ENCODE data around the gene DNAL1. TPM values are rescaled to one million over a fixed set of nuclear protein-coding genes. Genes with fewer than 3 reads are reported as not detected.

The DNAL1 gene
- polyA plus RNA-seq, 2 of the 4 experiments (the other 2 are of a cell fraction) = 8.3 to 16.3 TPM

DNA sequence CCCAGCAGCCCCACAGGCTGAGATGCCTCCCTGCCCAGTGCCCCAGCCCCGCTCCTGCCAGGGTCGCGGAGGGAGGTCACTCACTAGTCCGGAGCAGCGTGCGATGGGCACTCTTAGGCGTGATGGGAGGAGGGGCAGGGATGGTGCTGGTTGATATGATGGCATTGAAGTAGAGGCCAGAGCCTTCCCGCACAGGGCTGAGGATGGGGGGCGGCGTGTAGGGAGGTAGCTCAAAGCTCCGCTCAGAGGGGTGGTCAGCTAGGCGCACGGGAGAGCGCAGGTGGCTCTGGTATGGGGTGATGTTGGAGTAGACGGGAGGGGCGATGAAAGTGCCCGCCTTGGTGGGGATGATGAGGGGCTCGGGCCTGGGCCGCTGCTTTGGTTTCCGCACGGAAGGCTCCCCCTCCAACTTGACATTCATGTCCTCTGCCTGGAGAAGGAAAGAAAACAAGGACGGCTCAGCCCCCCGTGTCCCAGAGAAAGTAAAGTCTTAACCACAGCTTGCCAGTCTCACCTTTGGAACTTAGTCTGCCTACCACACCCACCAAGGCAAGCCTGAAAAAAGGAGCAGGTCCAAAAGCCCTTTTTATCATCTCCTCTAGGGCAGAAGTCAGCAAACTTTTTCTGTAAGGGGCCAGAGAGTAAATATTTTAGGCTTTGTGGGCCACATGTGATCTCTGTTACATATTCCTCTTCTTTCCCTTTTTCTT is 84.9 kb downstream of the DNAL1 start:
- FAIRE-seq (no peak), ATAC-seq (peak in 1 of 2 experiments; percentile 3; a peak in 3 of 6 replicates), DNase-seq (ENCODE audit: low read depth in 1 of 2, low spot score in 1 of 2) (no peak)
- ChIA-PET POLR2A (interaction anchor here (0.7 to 1.3 kb wide), 2 partner anchors 30 to 122 kb away, joined by 3 to 4 read pairs; partner anchors contain the start of gene PTGR2), CTCF (interaction anchor here (0.6 to 16.0 kb wide), 33 partner anchors 9 to 305 kb away, joined by 3 to 210 read pairs (median 4); partner anchors contain the start of genes PNMA1 and PTGR2)
- peaks cover 41% of the 10 kb centered on the region for H3K4me1 ChIP-seq
- H3K4me2 ChIP-seq = no peak overlapping the region
- TF ChIP-seq, protein P1, sequence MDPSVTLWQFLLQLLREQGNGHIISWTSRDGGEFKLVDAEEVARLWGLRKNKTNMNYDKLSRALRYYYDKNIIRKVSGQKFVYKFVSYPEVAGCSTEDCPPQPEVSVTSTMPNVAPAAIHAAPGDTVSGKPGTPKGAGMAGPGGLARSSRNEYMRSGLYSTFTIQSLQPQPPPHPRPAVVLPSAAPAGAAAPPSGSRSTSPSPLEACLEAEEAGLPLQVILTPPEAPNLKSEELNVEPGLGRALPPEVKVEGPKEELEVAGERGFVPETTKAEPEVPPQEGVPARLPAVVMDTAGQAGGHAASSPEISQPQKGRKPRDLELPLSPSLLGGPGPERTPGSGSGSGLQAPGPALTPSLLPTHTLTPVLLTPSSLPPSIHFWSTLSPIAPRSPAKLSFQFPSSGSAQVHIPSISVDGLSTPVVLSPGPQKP (IDR thresholded peaks at IDR 0.05; ENCODE audit: low read depth, low read length) = no peak
- TF ChIP-seq, protein P2, sequence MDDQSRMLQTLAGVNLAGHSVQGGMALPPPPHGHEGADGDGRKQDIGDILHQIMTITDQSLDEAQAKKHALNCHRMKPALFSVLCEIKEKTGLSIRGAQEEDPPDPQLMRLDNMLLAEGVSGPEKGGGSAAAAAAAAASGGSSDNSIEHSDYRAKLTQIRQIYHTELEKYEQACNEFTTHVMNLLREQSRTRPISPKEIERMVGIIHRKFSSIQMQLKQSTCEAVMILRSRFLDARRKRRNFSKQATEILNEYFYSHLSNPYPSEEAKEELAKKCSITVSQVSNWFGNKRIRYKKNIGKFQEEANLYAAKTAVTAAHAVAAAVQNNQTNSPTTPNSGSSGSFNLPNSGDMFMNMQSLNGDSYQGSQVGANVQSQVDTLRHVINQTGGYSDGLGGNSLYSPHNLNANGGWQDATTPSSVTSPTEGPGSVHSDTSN (IDR thresholded peaks at IDR 0.05) = no peak
- TF ChIP-seq SMC3 (IDR thresholded peaks at IDR 0.05) (no peak), HOXB5 (CRISPR knock-in tag; IDR thresholded peaks at IDR 0.05) (no peak), PHF8 (IDR thresholded peaks at IDR 0.05; ENCODE audit: borderline replicate concordance, low read depth) (no peak)
- TF ChIP-seq, protein P3, sequence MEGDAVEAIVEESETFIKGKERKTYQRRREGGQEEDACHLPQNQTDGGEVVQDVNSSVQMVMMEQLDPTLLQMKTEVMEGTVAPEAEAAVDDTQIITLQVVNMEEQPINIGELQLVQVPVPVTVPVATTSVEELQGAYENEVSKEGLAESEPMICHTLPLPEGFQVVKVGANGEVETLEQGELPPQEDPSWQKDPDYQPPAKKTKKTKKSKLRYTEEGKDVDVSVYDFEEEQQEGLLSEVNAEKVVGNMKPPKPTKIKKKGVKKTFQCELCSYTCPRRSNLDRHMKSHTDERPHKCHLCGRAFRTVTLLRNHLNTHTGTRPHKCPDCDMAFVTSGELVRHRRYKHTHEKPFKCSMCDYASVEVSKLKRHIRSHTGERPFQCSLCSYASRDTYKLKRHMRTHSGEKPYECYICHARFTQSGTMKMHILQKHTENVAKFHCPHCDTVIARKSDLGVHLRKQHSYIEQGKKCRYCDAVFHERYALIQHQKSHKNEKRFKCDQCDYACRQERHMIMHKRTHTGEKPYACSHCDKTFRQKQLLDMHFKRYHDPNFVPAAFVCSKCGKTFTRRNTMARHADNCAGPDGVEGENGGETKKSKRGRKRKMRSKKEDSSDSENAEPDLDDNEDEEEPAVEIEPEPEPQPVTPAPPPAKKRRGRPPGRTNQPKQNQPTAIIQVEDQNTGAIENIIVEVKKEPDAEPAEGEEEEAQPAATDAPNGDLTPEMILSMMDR (IDR thresholded peaks at IDR 0.05) = no peak
- TF ChIP-seq, protein P4, sequence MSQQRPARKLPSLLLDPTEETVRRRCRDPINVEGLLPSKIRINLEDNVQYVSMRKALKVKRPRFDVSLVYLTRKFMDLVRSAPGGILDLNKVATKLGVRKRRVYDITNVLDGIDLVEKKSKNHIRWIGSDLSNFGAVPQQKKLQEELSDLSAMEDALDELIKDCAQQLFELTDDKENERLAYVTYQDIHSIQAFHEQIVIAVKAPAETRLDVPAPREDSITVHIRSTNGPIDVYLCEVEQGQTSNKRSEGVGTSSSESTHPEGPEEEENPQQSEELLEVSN (IDR thresholded peaks at IDR 0.05; ENCODE audit: borderline replicate concordance, low read depth) = no peak
- no peaks in the 10 kb centered on the region for H3K9me3 ChIP-seq
- H3K4me3 ChIP-seq = no peak overlapping the region
- H3K27ac ChIP-seq = peak overlapping the region in 1 of 2 experiments; percentile 23; a peak in 1 of 6 replicates
- 93% methylated on average over 23 of the region's 23 CpGs for WGBS (ENCODE audit: missing lambda C conversion rate)

DNA sequence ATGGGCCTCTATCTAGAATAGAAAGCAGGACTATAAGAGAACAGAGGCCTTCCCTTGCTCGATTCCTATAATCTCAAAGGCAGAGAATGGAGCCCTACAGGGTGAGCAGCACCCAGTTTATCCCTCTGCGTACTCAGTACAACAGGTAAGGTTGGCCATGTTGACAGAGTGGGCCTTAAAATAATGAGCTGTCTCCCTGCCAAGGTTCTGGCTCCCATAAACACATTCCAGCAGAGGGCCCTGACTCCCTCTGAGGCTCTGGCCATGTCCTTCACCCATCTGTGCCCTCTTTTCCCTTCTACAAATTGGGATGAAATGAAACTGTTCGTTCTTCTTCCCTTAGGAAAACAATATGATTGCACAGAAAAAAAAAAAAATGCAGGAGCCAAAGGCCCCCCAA is 86.3 kb downstream of the DNAL1 start:
- DNase-seq (ENCODE audit: low read depth in 1 of 2, low spot score in 1 of 2) (no peak), ATAC-seq (no peak), FAIRE-seq (no peak)
- POLR2A ChIA-PET = no interaction called here
- no peak overlapping the region for H3K27ac ChIP-seq
- no peaks in the 10 kb centered on the region for H3K9me3 ChIP-seq
- TF ChIP-seq SREBF2 (IDR thresholded peaks at IDR 0.05) (no peak), POLR2A (IDR thresholded peaks at IDR 0.05; ENCODE audit: low read length) (no peak), HEYL (CRISPR knock-in tag; IDR thresholded peaks at IDR 0.05) (no peak), POLR2AphosphoS2 (conservative IDR thresholded peaks at IDR 0.05; ENCODE audit: low read length) (no peak), CBX8 (IDR thresholded peaks at IDR 0.05) (no peak)
- TF ChIP-seq, protein P3 (IDR thresholded peaks at IDR 0.05) = no peak
- no peak overlapping the region for H3K4me2 ChIP-seq
- 80% methylated on average over 3 of the region's 3 CpGs for WGBS (ENCODE audit: missing lambda C conversion rate)
- H3K4me3 ChIP-seq = no peak overlapping the region
- CTCF ChIA-PET = interaction anchor here (0.6 to 16.0 kb wide), 8 partner anchors 11 to 337 kb away, joined by 3 to 210 read pairs (median 26); partner anchors contain the start of gene PTGR2
- H3K4me1 ChIP-seq = peaks cover 27% of the 10 kb centered on the region

DNA sequence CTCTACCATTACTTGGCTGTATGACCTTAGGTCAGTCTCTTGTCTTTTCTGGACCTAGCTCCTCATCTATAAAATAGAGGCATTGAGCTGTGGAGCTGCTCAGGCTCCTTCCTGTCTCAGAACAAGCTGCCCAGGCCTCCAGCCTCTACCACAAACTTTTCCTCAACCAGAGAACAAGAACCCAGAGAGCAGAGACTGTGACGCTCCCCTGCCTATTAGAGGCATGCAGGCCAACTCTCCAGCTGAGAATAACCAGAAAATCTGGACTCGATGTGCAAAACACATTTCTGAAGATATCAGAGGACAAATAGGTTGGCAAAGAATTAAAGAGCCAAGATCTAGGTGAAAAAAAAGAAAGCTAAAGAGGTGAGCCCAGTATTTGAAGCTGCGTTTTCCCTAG is 87.2 kb downstream of the DNAL1 start:
- ChIA-PET POLR2A (no interaction called here), CTCF (interaction anchor here (0.6 to 16.0 kb wide), 5 partner anchors 11 to 95 kb away, joined by 3 to 210 read pairs (median 138); a partner anchor contains a TSS)
- ATAC-seq = no peak
- DNase-seq (ENCODE audit: low read depth in 1 of 2, low spot score in 1 of 2) = no peak
- H3K27ac ChIP-seq = no peak overlapping the region
- 88% methylated on average over 3 of the region's 3 CpGs for WGBS (ENCODE audit: missing lambda C conversion rate)
- no peak overlapping the region for H3K4me2 ChIP-seq
- peaks cover 18% of the 10 kb centered on the region for H3K4me1 ChIP-seq
- no peaks in the 10 kb centered on the region for H3K9me3 ChIP-seq
- no peak overlapping the region for H3K4me3 ChIP-seq
- no peak for FAIRE-seq
- TF ChIP-seq, protein P2 (IDR thresholded peaks at IDR 0.05) = no peak
- TF ChIP-seq MAZ (IDR thresholded peaks at IDR 0.05; ENCODE audit: borderline replicate concordance, low read depth, low read length) (no peak), TP53 (CRISPR knock-in tag; IDR thresholded peaks at IDR 0.05) (no peak), ZNF302 (CRISPR knock-in tag; IDR thresholded peaks at IDR 0.05) (no peak), FOXS1 (CRISPR knock-in tag; IDR thresholded peaks at IDR 0.05) (no peak), RNF2 (IDR thresholded peaks at IDR 0.05; ENCODE audit: borderline replicate concordance, low read depth) (no peak), ZFP36 (IDR thresholded peaks at IDR 0.05; ENCODE audit: borderline replicate concordance, partially characterized antibody) (no peak), RFX5 (IDR thresholded peaks at IDR 0.05) (no peak), MYC (IDR thresholded peaks at IDR 0.05; ENCODE audit: borderline replicate concordance, low read length) (no peak), ZSCAN20 (CRISPR knock-in tag; IDR thresholded peaks at IDR 0.05) (no peak), EHF (CRISPR knock-in tag; IDR thresholded peaks at IDR 0.05) (no peak), FOSB (CRISPR knock-in tag; IDR thresholded peaks at IDR 0.05) (no peak)

All from A549 (cell line).